Osteocyte (in vitro differentiated cells): ENCODE data around the gene G0S2. TPM values are rescaled to one million over a fixed set of nuclear protein-coding genes. Genes with fewer than 3 reads are reported as not detected.

Source experiments
- DNase-seq: peaks from one replicate; pipeline ENCODE4 v3.0.0; 2021; ENCODE audit warnings: mixed read lengths; ENCODE audit not compliant: unreplicated experiment; ENCODE audit errors: extremely low spot score
- H3K27ac Mint-ChIP-seq: one replicate; pipeline ENCODE4 v1.8.0; 2021; ENCODE audit warnings: mild to moderate bottlenecking, mixed read lengths; ENCODE audit not compliant: unreplicated experiment
- H3K27me3 Mint-ChIP-seq: one replicate; pipeline ENCODE4 v1.8.0; 2021; ENCODE audit warnings: mixed read lengths; ENCODE audit not compliant: unreplicated experiment
- H3K36me3 Mint-ChIP-seq: one replicate; pipeline ENCODE4 v1.8.0; 2021; ENCODE audit warnings: mixed read lengths; ENCODE audit not compliant: unreplicated experiment
- H3K4me1 Mint-ChIP-seq: one replicate; pipeline ENCODE4 v1.8.0; 2021; ENCODE audit warnings: mixed read lengths; ENCODE audit not compliant: unreplicated experiment
- H3K4me3 Mint-ChIP-seq: one replicate; pipeline ENCODE4 v1.8.0; 2021; ENCODE audit warnings: mild to moderate bottlenecking, moderate library complexity, mixed read lengths; ENCODE audit not compliant: unreplicated experiment
- H3K9me3 Mint-ChIP-seq: one replicate; pipeline ENCODE4 v1.8.0; 2021; ENCODE audit warnings: mixed read lengths; ENCODE audit not compliant: unreplicated experiment
- total RNA-seq: library from RNA; stranded (reverse); gene quantifications from 2 replicates; pipeline ENCODE4 v1.2.1, GENCODE V29; 2021
- TF ChIP-seq, protein P1 (sequence below): fragments of 200-600 bp; sonication (generic); IDR thresholded peaks from 2 replicates; pipeline ENCODE4 v1.5.0; 2021; ENCODE audit warnings: antibody characterized with exemption, mild to moderate bottlenecking, moderate library complexity

G0S2 gene
- total RNA-seq, 1 donor from 2014 or later, result 0.40 TPM

GRCh38 chr1:209633335-209633997, 41.7 kb upstream of the G0S2 start:
- Mint-ChIP-seq H3K27me3 (peaks cover 4% of the 10 kb centered on the region), H3K9me3 (no peaks in the 10 kb centered on the region), H3K4me3 (no peak overlapping the region), H3K4me1 (no peaks in the 10 kb centered on the region), H3K36me3 (no peaks in the 10 kb centered on the region), H3K27ac (no peak overlapping the region)
- DNase-seq, result no peak
- TF ChIP-seq, protein P1, sequence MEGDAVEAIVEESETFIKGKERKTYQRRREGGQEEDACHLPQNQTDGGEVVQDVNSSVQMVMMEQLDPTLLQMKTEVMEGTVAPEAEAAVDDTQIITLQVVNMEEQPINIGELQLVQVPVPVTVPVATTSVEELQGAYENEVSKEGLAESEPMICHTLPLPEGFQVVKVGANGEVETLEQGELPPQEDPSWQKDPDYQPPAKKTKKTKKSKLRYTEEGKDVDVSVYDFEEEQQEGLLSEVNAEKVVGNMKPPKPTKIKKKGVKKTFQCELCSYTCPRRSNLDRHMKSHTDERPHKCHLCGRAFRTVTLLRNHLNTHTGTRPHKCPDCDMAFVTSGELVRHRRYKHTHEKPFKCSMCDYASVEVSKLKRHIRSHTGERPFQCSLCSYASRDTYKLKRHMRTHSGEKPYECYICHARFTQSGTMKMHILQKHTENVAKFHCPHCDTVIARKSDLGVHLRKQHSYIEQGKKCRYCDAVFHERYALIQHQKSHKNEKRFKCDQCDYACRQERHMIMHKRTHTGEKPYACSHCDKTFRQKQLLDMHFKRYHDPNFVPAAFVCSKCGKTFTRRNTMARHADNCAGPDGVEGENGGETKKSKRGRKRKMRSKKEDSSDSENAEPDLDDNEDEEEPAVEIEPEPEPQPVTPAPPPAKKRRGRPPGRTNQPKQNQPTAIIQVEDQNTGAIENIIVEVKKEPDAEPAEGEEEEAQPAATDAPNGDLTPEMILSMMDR, result no peak

DNA sequence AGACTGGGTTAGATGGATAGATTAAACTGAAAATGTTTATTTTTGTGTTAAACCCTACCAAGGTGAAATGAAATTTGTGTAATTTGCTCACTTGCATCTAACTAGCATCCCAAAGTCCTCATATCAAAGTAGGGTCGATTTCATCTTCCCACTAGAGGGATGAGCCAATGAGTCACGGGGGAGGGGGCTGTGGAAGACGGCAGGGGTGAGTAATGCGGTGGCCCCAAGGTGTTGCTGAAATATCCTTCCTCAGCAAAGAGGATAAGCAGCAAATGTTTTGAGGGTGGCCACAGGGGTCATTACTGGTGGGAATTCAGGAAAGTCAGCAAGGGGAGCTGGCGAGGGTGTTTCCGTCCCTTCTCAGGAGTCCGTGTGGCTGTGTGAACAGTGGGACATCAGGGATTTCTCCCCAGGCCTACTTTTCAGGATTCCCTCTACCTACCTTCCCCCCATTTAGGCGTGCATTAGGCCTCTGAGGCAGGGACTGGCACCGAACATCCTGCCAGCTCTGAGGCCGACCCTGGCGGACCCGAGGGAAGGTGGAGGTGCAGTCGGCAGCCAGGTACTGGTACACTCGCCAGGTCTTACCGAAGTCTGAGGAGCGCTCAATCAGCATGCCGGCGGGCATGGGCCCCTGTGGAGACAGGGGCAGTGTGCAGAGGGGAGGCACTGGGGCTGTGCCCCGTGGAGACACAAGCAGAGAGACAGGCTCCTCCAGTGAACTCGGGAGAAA, 41.0 kb upstream of the G0S2 start:
- H3K27me3 Mint-ChIP-seq, result peaks cover 4% of the 10 kb centered on the region
- H3K9me3 Mint-ChIP-seq, result no peaks in the 10 kb centered on the region
- no peaks in the 10 kb centered on the region for H3K4me1 Mint-ChIP-seq
- TF ChIP-seq, protein P1, result no peak
- H3K27ac Mint-ChIP-seq, result no peak overlapping the region
- DNase-seq, result no peak
- H3K36me3 Mint-ChIP-seq, result no peaks in the 10 kb centered on the region
- no peak overlapping the region for H3K4me3 Mint-ChIP-seq

- Mint-ChIP-seq H3K4me1 (no peaks in the 10 kb centered on the region), H3K9me3 (no peaks in the 10 kb centered on the region), H3K27ac (no peak overlapping the region), H3K4me3 (no peak overlapping the region), H3K27me3 (peaks cover 4% of the 10 kb centered on the region), H3K36me3 (no peaks in the 10 kb centered on the region)
- TF ChIP-seq, protein P1, result no peak
- no peak for DNase-seq
Observed at GRCh38 chr1:209635850-209636249, 39.4 kb upstream of the G0S2 start.

- Mint-ChIP-seq H3K36me3 (no peaks in the 10 kb centered on the region), H3K4me1 (peaks cover 15% of the 10 kb centered on the region), H3K9me3 (no peaks in the 10 kb centered on the region), H3K27ac (no peak overlapping the region), H3K27me3 (peaks cover 4% of the 10 kb centered on the region), H3K4me3 (no peak overlapping the region)
- TF ChIP-seq, protein P1, result no peak
- no peak for DNase-seq
Observed at GRCh38 chr1:209641832-209642172, 33.4 kb upstream of the G0S2 start.

DNA sequence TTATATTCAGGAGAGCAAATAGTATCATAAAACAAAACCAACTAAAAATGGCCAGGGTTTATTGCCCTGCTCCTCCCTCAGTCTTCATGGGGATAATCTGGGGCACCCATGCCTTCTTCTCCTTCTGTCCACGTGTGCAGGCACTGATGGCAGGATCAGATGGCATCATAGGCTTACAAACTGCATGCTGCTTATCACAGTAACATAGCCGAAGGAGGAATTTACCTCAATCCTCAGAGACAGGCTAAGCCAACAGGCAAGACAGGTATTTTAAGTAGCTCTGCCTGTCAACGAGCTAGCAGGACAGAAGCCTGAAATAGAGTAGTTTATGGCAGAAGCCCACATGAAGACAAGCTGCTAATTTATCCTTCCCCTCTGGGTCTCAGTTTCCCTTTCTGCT, 32.4 kb upstream of the G0S2 start:
- Mint-ChIP-seq H3K4me3 (no peak overlapping the region), H3K36me3 (no peaks in the 10 kb centered on the region), H3K9me3 (no peaks in the 10 kb centered on the region), H3K27ac (no peak overlapping the region), H3K4me1 (peaks cover 25% of the 10 kb centered on the region), H3K27me3 (peaks cover 4% of the 10 kb centered on the region)
- TF ChIP-seq, protein P1, result no peak
- DNase-seq, result no peak
